ENCODE results near the gene KRTAP6-1. TPM values are rescaled to one million over a fixed set of nuclear protein-coding genes. Genes with fewer than 3 reads are reported as not detected.

The KRTAP6-1 gene
- total RNA-seq, 1 donor from 2014 or later: not detected

GRCh38 chr21:30579346-30579745 lies 34.4 kb downstream of the KRTAP6-1 start:
- intact Hi-C loops (cut with micrococcal nuclease): no loop called here

GRCh38 chr21:30577766-30578165 lies 36.0 kb downstream of the KRTAP6-1 start:
- intact Hi-C loops (cut with micrococcal nuclease): no loop called here

GRCh38 chr21:30567617-30568016 lies 46.1 kb downstream of the KRTAP6-1 start:
- intact Hi-C loops (cut with micrococcal nuclease): no loop called here

- intact Hi-C loops (cut with micrococcal nuclease): no loop called here
Measured at GRCh38 chr21:30563630-30564029, 50.1 kb downstream of the KRTAP6-1 start.

Other genes with a start within 250 kb of the KRTAP6-1 start
- gene KRTAP13-2, start 241.7 kb downstream of the KRTAP6-1 start, total RNA-seq: not detected in 2 replicates
- gene KRTAP13-1, start 217.9 kb downstream of the KRTAP6-1 start, total RNA-seq: not detected in 2 replicates
- gene KRTAP13-3, start 188.0 kb downstream of the KRTAP6-1 start, total RNA-seq: not detected in 2 replicates
- gene KRTAP13-4, start 183.7 kb downstream of the KRTAP6-1 start, total RNA-seq: not detected in 2 replicates
- gene KRTAP15-1, start 173.7 kb downstream of the KRTAP6-1 start, total RNA-seq: not detected in 2 replicates
- not detected in 2 replicates for gene KRTAP19-1, start 133.6 kb downstream of the KRTAP6-1 start, total RNA-seq
- gene KRTAP19-2, start 126.5 kb downstream of the KRTAP6-1 start, total RNA-seq: not detected in 2 replicates
- not detected in 2 replicates for gene KRTAP19-3, start 121.9 kb downstream of the KRTAP6-1 start, total RNA-seq
- gene KRTAP19-4, start 116.8 kb downstream of the KRTAP6-1 start, total RNA-seq: not detected in 2 replicates
- gene KRTAP19-5, start 111.8 kb downstream of the KRTAP6-1 start, total RNA-seq: not detected in 2 replicates
- not detected in 2 replicates for gene KRTAP19-6, start 72.1 kb downstream of the KRTAP6-1 start, total RNA-seq
- gene KRTAP19-7, start 52.6 kb downstream of the KRTAP6-1 start, total RNA-seq: not detected in 2 replicates
- not detected in 2 replicates for gene KRTAP22-2, start 23.5 kb downstream of the KRTAP6-1 start, total RNA-seq
- gene KRTAP6-3, start 21.5 kb downstream of the KRTAP6-1 start, total RNA-seq: not detected in 2 replicates
- not detected in 2 replicates for gene KRTAP6-2, start 15.0 kb downstream of the KRTAP6-1 start, total RNA-seq
- not detected in 2 replicates for gene KRTAP22-1, start 12.8 kb downstream of the KRTAP6-1 start, total RNA-seq
- gene KRTAP20-1, start 2.5 kb upstream of the KRTAP6-1 start, total RNA-seq: not detected in 2 replicates
- not detected in 2 replicates for gene KRTAP20-4, start 6.7 kb upstream of the KRTAP6-1 start, total RNA-seq
- not detected in 2 replicates for gene KRTAP20-2, start 21.3 kb upstream of the KRTAP6-1 start, total RNA-seq
- gene KRTAP20-3, start 28.9 kb upstream of the KRTAP6-1 start, total RNA-seq: not detected in 2 replicates
- not detected in 2 replicates for gene KRTAP21-3, start 104.8 kb upstream of the KRTAP6-1 start, total RNA-seq
- gene KRTAP21-2, start 133.3 kb upstream of the KRTAP6-1 start, total RNA-seq: not detected in 2 replicates
- not detected in 2 replicates for gene KRTAP21-1, start 141.5 kb upstream of the KRTAP6-1 start, total RNA-seq
- gene KRTAP8-1, start 199.3 kb upstream of the KRTAP6-1 start, total RNA-seq: not detected in 2 replicates
- not detected in 2 replicates for gene KRTAP7-1, start 215.8 kb upstream of the KRTAP6-1 start, total RNA-seq